Esophagus (tissue), 2 donors: ENCODE data around the gene ALKAL2. TPM values are rescaled to one million over a fixed set of nuclear protein-coding genes. Genes with fewer than 3 reads are reported as not detected.

Source experiments
- H3K27ac ChIP-seq, 2 donors: one replicate each; pipeline ENCODE4 v1.5.1; 2013; ENCODE audit warnings: low read depth in 2 of 2, mild to moderate bottlenecking in 2 of 2, inconsistent platforms in 1 of 2, low read length in 1 of 2, moderate library complexity in 1 of 2
- H3K27me3 ChIP-seq, 2 donors: one replicate each; pipeline ENCODE4 v1.6.1; 2013; ENCODE audit warnings: low read length in 2 of 2, control low read depth in 1 of 2, mild to moderate bottlenecking in 1 of 2; ENCODE audit not compliant: insufficient read depth in 2 of 2, control insufficient read depth in 1 of 2
- H3K36me3 ChIP-seq, 2 donors: one replicate each; pipeline ENCODE4 v1.6.1; 2013; ENCODE audit warnings: low read length in 1 of 2; ENCODE audit not compliant: control insufficient read depth in 2 of 2, insufficient read depth in 2 of 2
- H3K4me1 ChIP-seq, 2 donors: one replicate each; pipeline ENCODE4 v1.6.1; 2013; ENCODE audit warnings: low read length in 1 of 2; ENCODE audit not compliant: control insufficient read depth in 2 of 2, insufficient read depth in 2 of 2
- H3K4me3 ChIP-seq, 2 donors: one replicate each; pipeline ENCODE4 v1.5.1; 2013; ENCODE audit warnings: low read length in 2 of 2, mild to moderate bottlenecking in 2 of 2, low read depth in 1 of 2, moderate library complexity in 1 of 2
- H3K9me3 ChIP-seq, 2 donors: one replicate each; pipeline ENCODE4 v1.6.1; 2013; ENCODE audit warnings: mild to moderate bottlenecking in 2 of 2, low read depth in 1 of 2, low read length in 1 of 2, moderate library complexity in 1 of 2; ENCODE audit not compliant: control insufficient read depth in 2 of 2, insufficient read depth in 1 of 2
- WGBS, 2 donors: extraction: QIAGEN DNeasy Blood & Tissue Kit; methylation state at CpG; one replicate each; pipeline ENCODE4 v1.1.7; 2013; 5-methylcytosine and 5-hydroxymethylcytosine counted together
- polyA plus RNA-seq, 2 donors: library from polyadenylated mRNA; stranded (reverse); fragments of 200-250 nt; gene quantifications; one replicate each; pipeline ENCODE4 v1.2.3, GENCODE V29; 2013
- donor health status: healthy with polysubstance abuse.
- donor health status: Bipolar disorder and iron deficiency.

ALKAL2 gene
- polyA plus RNA-seq, 2 donors, result 0.45 to 1.0 TPM

DNA sequence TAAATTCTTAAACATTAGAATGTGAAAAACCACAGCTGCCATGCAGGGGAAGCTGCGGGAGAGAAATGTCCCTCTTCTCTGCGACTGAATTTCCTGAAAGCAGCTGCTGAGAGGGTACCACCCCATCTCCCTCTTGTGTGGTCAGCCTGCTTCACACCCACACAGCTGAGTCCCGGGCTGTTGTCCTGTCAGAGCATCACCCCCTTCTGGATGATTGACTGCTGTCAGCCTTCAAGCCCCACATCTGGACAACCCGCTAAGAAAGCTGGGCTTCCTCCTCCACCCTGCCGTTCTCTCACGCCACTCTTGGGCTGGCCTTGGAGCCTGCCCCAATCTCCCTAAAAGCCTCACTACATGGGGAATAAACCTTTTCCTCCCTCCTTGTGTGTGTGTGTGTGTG is 50.0 kb downstream of the ALKAL2 start:
- no peaks in the 10 kb centered on the region for H3K27me3 ChIP-seq
- H3K27ac ChIP-seq, result no peak overlapping the region
- H3K36me3 ChIP-seq, result peaks cover 0 to 6% of the 10 kb centered on the region in 2 donors

GRCh38 chr2:236993-237539 is 50.8 kb downstream of the ALKAL2 start:
- Histone ChIP-seq H3K36me3 (peaks cover 0 to 6% of the 10 kb centered on the region in 2 donors), H3K4me3 (no peak overlapping the region), H3K27ac (no peak overlapping the region), H3K27me3 (no peaks in the 10 kb centered on the region), H3K4me1 (no peaks in the 10 kb centered on the region), H3K9me3 (no peaks in the 10 kb centered on the region)
- WGBS, 2 donors, result 92% methylated on average over 6 of the region's 6 CpGs

More for the DNA sequence above, 50.0 kb downstream of the ALKAL2 start:
- 77 to 82% methylated on average over 6 of the region's 6 CpGs for WGBS, 2 donors
- H3K9me3 ChIP-seq, result no peaks in the 10 kb centered on the region
- H3K4me3 ChIP-seq, result no peak overlapping the region
- H3K4me1 ChIP-seq, result no peaks in the 10 kb centered on the region

DNA sequence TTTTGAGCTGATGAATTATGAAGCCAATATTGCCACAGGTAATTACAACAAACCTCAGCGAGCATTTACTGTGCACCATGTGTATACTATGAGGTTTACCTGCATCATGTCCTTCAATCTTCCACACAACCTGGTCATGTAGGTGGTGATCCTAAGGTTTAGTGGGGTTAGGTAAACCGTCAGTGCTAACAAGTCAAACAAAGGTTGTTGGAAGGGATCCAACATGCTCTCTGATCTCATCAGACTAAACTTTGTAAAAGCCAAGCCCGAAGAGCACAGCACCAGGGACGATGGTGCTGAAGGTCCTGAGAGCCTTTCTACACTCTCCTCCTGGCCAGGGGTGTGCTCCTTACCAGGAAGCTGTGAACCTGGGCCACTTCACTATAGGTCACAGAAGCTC is 53.5 kb downstream of the ALKAL2 start:
- Histone ChIP-seq H3K27me3 (no peaks in the 10 kb centered on the region), H3K4me3 (no peak overlapping the region), H3K4me1 (no peaks in the 10 kb centered on the region), H3K36me3 (peaks cover 5 to 8% of the 10 kb centered on the region in 2 donors), H3K27ac (no peak overlapping the region), H3K9me3 (no peaks in the 10 kb centered on the region)
- WGBS, 2 donors, result 81 to 88% methylated on average over 4 of the region's 4 CpGs

DNA sequence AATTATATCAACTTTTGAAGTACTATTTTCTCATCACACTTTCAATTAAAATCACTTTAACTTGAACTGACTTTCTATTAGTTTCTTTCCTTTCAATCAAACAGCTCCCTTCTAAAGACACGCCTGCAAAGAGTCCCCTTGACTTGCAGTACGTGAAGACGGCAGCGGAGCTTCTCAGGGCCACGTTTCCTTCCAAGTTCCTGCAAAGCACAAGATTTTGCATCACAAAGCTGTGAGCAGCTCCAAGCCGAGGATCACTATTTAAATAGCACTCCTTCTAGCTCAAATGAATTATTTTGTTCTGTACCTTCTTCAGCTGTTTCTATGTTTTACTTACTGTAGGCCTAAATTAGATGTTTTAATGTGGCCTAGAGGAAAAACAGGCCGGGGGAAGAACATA is 54.9 kb downstream of the ALKAL2 start:
- WGBS, 2 donors, result 78 to 92% methylated on average over 7 of the region's 7 CpGs
- no peaks in the 10 kb centered on the region for H3K4me1 ChIP-seq
- no peak overlapping the region for H3K27ac ChIP-seq
- H3K36me3 ChIP-seq, result peaks cover 7 to 9% of the 10 kb centered on the region in 2 donors
- H3K9me3 ChIP-seq, result no peaks in the 10 kb centered on the region
- no peak overlapping the region for H3K4me3 ChIP-seq
- no peaks in the 10 kb centered on the region for H3K27me3 ChIP-seq

DNA sequence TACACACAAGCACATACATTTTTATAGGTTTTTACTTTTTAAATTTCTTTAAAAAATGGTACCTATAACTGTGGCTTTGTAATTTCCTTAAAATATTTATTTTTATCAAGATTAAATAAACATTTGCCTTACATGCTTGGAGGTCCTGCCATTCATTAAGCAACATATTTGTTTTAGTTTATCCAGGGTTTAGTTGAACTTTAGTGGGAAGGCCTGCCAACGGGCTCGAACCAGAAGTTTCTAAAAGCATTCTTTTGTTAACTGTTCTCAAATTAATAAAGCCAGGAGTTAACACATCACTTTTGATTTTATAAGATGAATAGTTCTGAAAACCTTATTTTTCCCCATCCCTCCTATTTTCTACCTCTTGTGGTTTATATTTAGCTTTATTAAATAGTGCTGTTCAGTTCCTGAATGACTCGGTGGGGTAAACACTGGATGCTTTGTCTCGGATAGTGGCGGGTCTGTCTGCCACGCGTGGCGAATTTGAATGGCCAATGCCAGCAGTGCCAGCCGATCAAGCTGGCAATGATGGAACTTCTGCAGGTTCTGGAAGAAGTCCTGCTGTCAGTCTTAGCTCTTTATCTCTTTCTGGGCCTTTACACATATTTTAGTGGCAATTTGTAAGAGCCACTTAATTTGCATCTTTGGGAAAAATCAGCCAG is 56.2 kb downstream of the ALKAL2 start:
- Histone ChIP-seq H3K27ac (no peak overlapping the region), H3K4me3 (no peak overlapping the region), H3K4me1 (no peaks in the 10 kb centered on the region), H3K36me3 (peaks cover 10% of the 10 kb centered on the region in 2 donors), H3K9me3 (no peaks in the 10 kb centered on the region), H3K27me3 (no peaks in the 10 kb centered on the region)
- 64% methylated on average over 9 of the region's 9 CpGs for WGBS, 2 donors

Other genes starting within 250 kb of the ALKAL2 start
- 10 to 100 TPM; 23.2 to 31.1 TPM for gene FAM110C, start 241.6 kb downstream of the ALKAL2 start, polyA plus RNA-seq
- gene SH3YL1, start 24.1 kb downstream of the ALKAL2 start, polyA plus RNA-seq, result 10 to 100 TPM; 57.0 to 72.5 TPM
- 10 to 100 TPM; 49.7 to 59.2 TPM for gene ACP1, start 23.1 kb downstream of the ALKAL2 start, polyA plus RNA-seq